CD14-positive monocyte (primary cell): Measurements from ENCODE around the gene CALHM1. TPM values are rescaled to one million over a fixed set of nuclear protein-coding genes. Genes with fewer than 3 reads are reported as not detected.

ENCODE experiments used
- DNase-seq, 3 donors: peaks; one replicate each; pipeline ENCODE4 v3.0.0-alpha.2; 2011 to 2022
- H2AFZ ChIP-seq: 2 replicates; pipeline ENCODE4 v1.6.0; 2012; ENCODE audit warnings: mild to moderate bottlenecking, low read depth, low read length, inconsistent platforms; ENCODE audit not compliant: insufficient read depth, poor library complexity, severe bottlenecking
- H3K27ac ChIP-seq, 2 donors: 1 replicate in 1 of 2; 2 replicates in 1 of 2; pipeline ENCODE4 v1.5.1; 2012 to 2013; ENCODE audit warnings: low read length in 2 of 2, control low read depth in 1 of 2, inconsistent platforms in 1 of 2, low read depth in 1 of 2, mild to moderate bottlenecking in 1 of 2
- H3K27me3 ChIP-seq, 2 donors: one replicate each; pipeline versions ENCODE4 v1.6.0 to v1.6.1; 2011 to 2013; ENCODE audit warnings: low read length in 2 of 2; ENCODE audit not compliant: control insufficient read depth in 2 of 2, insufficient read depth in 2 of 2
- H3K36me3 ChIP-seq, 2 donors: replicated peaks in 1 of 2; 1 replicate in 1 of 2; 2 replicates in 1 of 2; pipeline versions ENCODE4 v1.5.1 to v1.6.1; 2012 to 2013; ENCODE audit warnings: low read length in 2 of 2, control low read depth in 1 of 2, inconsistent platforms in 1 of 2, mild to moderate bottlenecking in 1 of 2; ENCODE audit not compliant: insufficient read depth in 2 of 2, control insufficient read depth in 1 of 2
- H3K4me1 ChIP-seq, 2 donors: 1 replicate in 1 of 2; 2 replicates in 1 of 2; pipeline versions ENCODE4 v1.5.1 to v1.6.1; 2012 to 2013; ENCODE audit warnings: low read length in 2 of 2, control low read depth in 1 of 2, inconsistent platforms in 1 of 2, mild to moderate bottlenecking in 1 of 2, moderate library complexity in 1 of 2; ENCODE audit not compliant: insufficient read depth in 2 of 2, control insufficient read depth in 1 of 2
- H3K4me2 ChIP-seq: replicated peaks from 2 replicates; pipeline ENCODE3; 2012; ENCODE audit warnings: low read length, moderate library complexity, mild to moderate bottlenecking; ENCODE audit not compliant: poor library complexity, severe bottlenecking; ENCODE audit errors: extremely low read depth
- H3K4me3 ChIP-seq, 3 experiments: fragments of 200-600 bp in 1 of 3; sonication (generic) in 1 of 3; replicated peaks in 1 of 3; 1 replicate in 2 of 3; 2 replicates in 1 of 3; pipeline ENCODE4 v1.5.1; 2011 to 2013; ENCODE audit warnings: low read length in 3 of 3, mild to moderate bottlenecking in 3 of 3, control low read depth in 2 of 3, low read depth in 2 of 3, inconsistent platforms in 1 of 3, moderate library complexity in 1 of 3
- H3K79me2 ChIP-seq: 2 replicates; pipeline ENCODE4 v1.6.0; 2012; ENCODE audit warnings: mild to moderate bottlenecking, control low read depth, inconsistent platforms, low read length, moderate library complexity; ENCODE audit not compliant: insufficient read depth
- H3K9ac ChIP-seq: 2 replicates; pipeline ENCODE4 v1.6.0; 2017; ENCODE audit warnings: low read length, mild to moderate bottlenecking; ENCODE audit not compliant: insufficient read depth, poor library complexity, severe bottlenecking
- H3K9me3 ChIP-seq, 2 donors: replicated peaks in 1 of 2; 1 replicate in 1 of 2; 2 replicates in 1 of 2; pipeline versions ENCODE4 v1.5.1 to v1.6.1; 2012 to 2013; ENCODE audit warnings: low read length in 2 of 2, control low read depth in 1 of 2; ENCODE audit not compliant: control insufficient read depth in 1 of 2, insufficient read depth in 1 of 2
- H4K20me1 ChIP-seq: 2 replicates; pipeline ENCODE4 v1.6.0; 2012; ENCODE audit warnings: mild to moderate bottlenecking, low read length, control low read depth, moderate library complexity; ENCODE audit not compliant: insufficient read depth
- H3K27ac Mint-ChIP-seq, 7 donors: one replicate each; pipeline ENCODE4 v1.8.0; 2020; ENCODE audit warnings: mild to moderate bottlenecking in 7 of 7, mixed read lengths in 7 of 7, moderate library complexity in 6 of 7, inconsistent platforms in 2 of 7
- H3K27me3 Mint-ChIP-seq, 3 donors: one replicate each; pipeline ENCODE4 v1.8.0; 2021 to 2022; ENCODE audit warnings: low read depth in 3 of 3, mild to moderate bottlenecking in 3 of 3, mixed read lengths in 3 of 3, moderate library complexity in 3 of 3, inconsistent platforms in 1 of 3
- H3K36me3 Mint-ChIP-seq, 2 donors: one replicate each; pipeline ENCODE4 v1.8.0; 2020; ENCODE audit warnings: mixed read lengths in 2 of 2, inconsistent platforms in 1 of 2, mild to moderate bottlenecking in 1 of 2
- H3K4me1 Mint-ChIP-seq: one replicate; pipeline ENCODE4 v1.8.0; 2020; ENCODE audit warnings: mild to moderate bottlenecking, mixed read lengths
- H3K4me3 Mint-ChIP-seq, 2 donors: one replicate each; pipeline ENCODE4 v1.8.0; 2020; ENCODE audit warnings: mild to moderate bottlenecking in 2 of 2, mixed read lengths in 2 of 2, moderate library complexity in 1 of 2
- H3K9me3 Mint-ChIP-seq, 7 donors: one replicate each; pipeline ENCODE4 v1.8.0; 2020 to 2022; ENCODE audit warnings: mixed read lengths in 7 of 7, mild to moderate bottlenecking in 6 of 7, moderate library complexity in 6 of 7, inconsistent platforms in 2 of 7
- WGBS: methylation state at CpG from one replicate; pipeline ENCODE4 v1.1.5; 2013; ENCODE audit warnings: missing lambda C conversion rate; ENCODE audit not compliant: insufficient coverage; 5-methylcytosine and 5-hydroxymethylcytosine counted together
- intact Hi-C, 2 donors: fragments of 100-400 bp; cut with micrococcal nuclease; formaldehyde crosslinking; loops; one replicate each; pipeline versions ENCODE4 v1.15.0 to v1.15.1; 2023
- polyA plus RNA-seq, 3 donors: library from polyadenylated mRNA; depleted of rRNA in 1 of 3; unstranded in 2 of 3; stranded (reverse) in 1 of 3; fragments of 300-500 nt in 2 of 3; fragments of >200 nt in 1 of 3; fragmentation: Illumina TruSeq in 2 of 3; gene quantifications; 1 replicate in 2 of 3; 2 replicates in 1 of 3; pipeline ENCODE4 v1.2.3, GENCODE V29; 2012 to 2021
- TF ChIP-seq, protein P1 (sequence below): fragments of 200-600 bp; IDR thresholded peaks from one replicate; pipeline ENCODE4 v1.8.0; 2022; ENCODE audit warnings: antibody characterized with exemption, mild to moderate bottlenecking

Gene CALHM1
- polyA plus RNA-seq, 3 donors = not detected

GRCh38 chr10:103481974-103482531 is 23.4 kb upstream of the CALHM1 start:
- Mint-ChIP-seq H3K27me3 (peaks cover 0 to 3% (median 2%) of the 10 kb centered on the region in 3 donors), H3K4me1 (peaks cover 11% of the 10 kb centered on the region), H3K4me3 (no peak overlapping the region), H3K36me3 (no peaks in the 10 kb centered on the region), H3K9me3 (peaks cover 0 to 2% (median 0%) of the 10 kb centered on the region in 7 donors), H3K27ac (no peak overlapping the region)
- no peaks in the 10 kb centered on the region for H3K36me3 ChIP-seq
- H3K4me3 ChIP-seq = no peak overlapping the region
- H3K27ac ChIP-seq = no peak overlapping the region
- no peak overlapping the region for H2AFZ ChIP-seq
- no peak overlapping the region for H3K9ac ChIP-seq
- H3K9me3 ChIP-seq = no peaks in the 10 kb centered on the region
- no peak overlapping the region for H3K4me2 ChIP-seq
- no peaks in the 10 kb centered on the region for H3K27me3 ChIP-seq
- 66% methylated on average over 8 of the region's 12 CpGs for WGBS
- TF ChIP-seq, protein P1, sequence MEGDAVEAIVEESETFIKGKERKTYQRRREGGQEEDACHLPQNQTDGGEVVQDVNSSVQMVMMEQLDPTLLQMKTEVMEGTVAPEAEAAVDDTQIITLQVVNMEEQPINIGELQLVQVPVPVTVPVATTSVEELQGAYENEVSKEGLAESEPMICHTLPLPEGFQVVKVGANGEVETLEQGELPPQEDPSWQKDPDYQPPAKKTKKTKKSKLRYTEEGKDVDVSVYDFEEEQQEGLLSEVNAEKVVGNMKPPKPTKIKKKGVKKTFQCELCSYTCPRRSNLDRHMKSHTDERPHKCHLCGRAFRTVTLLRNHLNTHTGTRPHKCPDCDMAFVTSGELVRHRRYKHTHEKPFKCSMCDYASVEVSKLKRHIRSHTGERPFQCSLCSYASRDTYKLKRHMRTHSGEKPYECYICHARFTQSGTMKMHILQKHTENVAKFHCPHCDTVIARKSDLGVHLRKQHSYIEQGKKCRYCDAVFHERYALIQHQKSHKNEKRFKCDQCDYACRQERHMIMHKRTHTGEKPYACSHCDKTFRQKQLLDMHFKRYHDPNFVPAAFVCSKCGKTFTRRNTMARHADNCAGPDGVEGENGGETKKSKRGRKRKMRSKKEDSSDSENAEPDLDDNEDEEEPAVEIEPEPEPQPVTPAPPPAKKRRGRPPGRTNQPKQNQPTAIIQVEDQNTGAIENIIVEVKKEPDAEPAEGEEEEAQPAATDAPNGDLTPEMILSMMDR = peak; percentile 81
- peaks cover 6 to 11% of the 10 kb centered on the region in 2 donors for H3K4me1 ChIP-seq
- intact Hi-C loops = loop anchor here in 1 of 2 donors (10.0 kb wide), 1 partner anchor 567 kb away; the partner anchor contains the start of gene CNNM2
- DNase-seq = peak; percentile 65 to 82 (median 76)
- no peaks in the 10 kb centered on the region for H3K79me2 ChIP-seq
- no peaks in the 10 kb centered on the region for H4K20me1 ChIP-seq

DNA sequence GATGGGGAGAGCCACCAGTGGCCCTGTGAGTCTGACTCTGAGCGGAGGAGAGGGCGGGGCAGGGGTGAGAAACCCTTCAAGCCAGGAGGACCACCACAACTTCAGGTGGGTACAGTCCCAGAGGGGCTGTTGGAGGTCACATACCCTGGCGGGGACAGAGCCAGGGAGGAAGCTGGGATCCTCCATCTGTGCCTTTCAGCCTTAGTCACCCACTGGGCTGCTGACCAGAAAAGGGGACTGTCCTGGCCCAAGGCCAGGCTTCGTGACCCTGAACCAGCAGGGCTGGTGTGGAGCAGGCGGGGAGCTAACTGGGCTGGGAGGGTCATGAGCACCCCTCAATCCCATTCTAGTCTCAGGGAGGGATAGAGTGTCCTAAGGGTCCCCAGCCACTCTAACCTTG is 21.8 kb upstream of the CALHM1 start:
- Histone ChIP-seq H4K20me1 (no peaks in the 10 kb centered on the region), H3K9ac (no peak overlapping the region), H3K4me2 (no peak overlapping the region), H3K4me1 (peaks cover 13 to 22% of the 10 kb centered on the region in 2 donors), H3K79me2 (no peaks in the 10 kb centered on the region), H3K4me3 (no peak overlapping the region), H3K36me3 (no peaks in the 10 kb centered on the region), H3K27ac (no peak overlapping the region), H3K9me3 (no peaks in the 10 kb centered on the region), H3K27me3 (no peaks in the 10 kb centered on the region), H2AFZ (peak overlapping the region; percentile 41)
- Mint-ChIP-seq H3K4me1 (peaks cover 12% of the 10 kb centered on the region), H3K27ac (peak overlapping the region in 3 of 7 donors; percentile 10 to 45 (median 38)), H3K27me3 (peaks cover 0 to 2% (median 0%) of the 10 kb centered on the region in 3 donors), H3K36me3 (no peaks in the 10 kb centered on the region), H3K9me3 (peaks cover 0 to 2% (median 0%) of the 10 kb centered on the region in 7 donors), H3K4me3 (no peak overlapping the region)
- no peak for DNase-seq
- WGBS = 78% methylated on average over 3 of the region's 5 CpGs
- intact Hi-C loops = loop anchor here in 1 of 2 donors (10.0 kb wide), 1 partner anchor 566 kb away; the partner anchor contains the start of gene CNNM2
- TF ChIP-seq, protein P1 = no peak
